Mucosa of stomach (tissue), 1 donor: ENCODE data around the gene FBXW2.

Experiments
- H3K27me3 ChIP-seq: one replicate; pipeline ENCODE4 v1.7.0; 2013; ENCODE audit warnings: mild to moderate bottlenecking, low read length; ENCODE audit not compliant: control insufficient read depth, insufficient read depth
- H3K36me3 ChIP-seq: one replicate; pipeline ENCODE4 v1.7.0; 2013; ENCODE audit warnings: low read length; ENCODE audit not compliant: control insufficient read depth, insufficient read depth
- H3K4me1 ChIP-seq: one replicate; pipeline ENCODE4 v1.7.0; 2013; ENCODE audit warnings: mild to moderate bottlenecking, low read length; ENCODE audit not compliant: control insufficient read depth, insufficient read depth
- H3K4me3 ChIP-seq: one replicate; pipeline ENCODE4 v1.7.0; 2013; ENCODE audit warnings: low read length
- H3K9ac ChIP-seq: one replicate; pipeline ENCODE4 v1.7.0; 2013; ENCODE audit warnings: mild to moderate bottlenecking, low read length, moderate library complexity
- H3K9me3 ChIP-seq: one replicate; pipeline ENCODE4 v1.7.0; 2013; ENCODE audit warnings: mild to moderate bottlenecking, low read length, moderate library complexity; ENCODE audit not compliant: control insufficient read depth
- donor health status: Pancreatic carcinoma.

Gene FBXW2

GRCh38 chr9:120737416-120738165 lies 55.6 kb downstream of the FBXW2 start:
- peaks cover 15% of the 10 kb centered on the region for H3K4me1 ChIP-seq
- no peak overlapping the region for H3K4me3 ChIP-seq
- no peaks in the 10 kb centered on the region for H3K9me3 ChIP-seq
- H3K36me3 ChIP-seq: no peaks in the 10 kb centered on the region
- H3K9ac ChIP-seq: no peak overlapping the region
- no peaks in the 10 kb centered on the region for H3K27me3 ChIP-seq

DNA sequence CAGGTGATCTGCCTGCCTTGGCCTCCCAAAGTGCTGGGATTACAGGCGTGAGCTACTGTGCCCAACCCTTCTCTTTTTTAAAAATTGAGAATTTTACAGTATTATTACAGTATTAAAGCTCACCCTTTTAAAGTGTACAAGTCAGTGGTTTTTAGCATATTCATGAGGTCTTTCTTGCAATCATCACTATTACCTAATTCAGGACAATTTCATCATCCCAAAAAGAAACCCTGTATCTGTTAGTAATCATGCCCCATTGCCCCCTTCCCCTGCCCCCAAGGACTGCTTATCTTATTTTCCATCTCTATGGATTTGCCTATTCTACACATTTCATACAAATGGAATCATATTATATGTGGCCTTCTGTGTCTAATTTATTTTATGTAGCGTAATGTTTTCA lies 56.3 kb downstream of the FBXW2 start:
- Histone ChIP-seq H3K9me3 (no peaks in the 10 kb centered on the region), H3K9ac (no peak overlapping the region), H3K27me3 (no peaks in the 10 kb centered on the region), H3K4me3 (no peak overlapping the region), H3K36me3 (no peaks in the 10 kb centered on the region), H3K4me1 (peaks cover 15% of the 10 kb centered on the region)

GRCh38 chr9:120735415-120736126 lies 57.6 kb downstream of the FBXW2 start:
- Histone ChIP-seq H3K9me3 (no peaks in the 10 kb centered on the region), H3K9ac (no peak overlapping the region), H3K4me3 (no peak overlapping the region), H3K4me1 (peaks cover 21% of the 10 kb centered on the region), H3K27me3 (no peaks in the 10 kb centered on the region), H3K36me3 (no peaks in the 10 kb centered on the region)

DNA sequence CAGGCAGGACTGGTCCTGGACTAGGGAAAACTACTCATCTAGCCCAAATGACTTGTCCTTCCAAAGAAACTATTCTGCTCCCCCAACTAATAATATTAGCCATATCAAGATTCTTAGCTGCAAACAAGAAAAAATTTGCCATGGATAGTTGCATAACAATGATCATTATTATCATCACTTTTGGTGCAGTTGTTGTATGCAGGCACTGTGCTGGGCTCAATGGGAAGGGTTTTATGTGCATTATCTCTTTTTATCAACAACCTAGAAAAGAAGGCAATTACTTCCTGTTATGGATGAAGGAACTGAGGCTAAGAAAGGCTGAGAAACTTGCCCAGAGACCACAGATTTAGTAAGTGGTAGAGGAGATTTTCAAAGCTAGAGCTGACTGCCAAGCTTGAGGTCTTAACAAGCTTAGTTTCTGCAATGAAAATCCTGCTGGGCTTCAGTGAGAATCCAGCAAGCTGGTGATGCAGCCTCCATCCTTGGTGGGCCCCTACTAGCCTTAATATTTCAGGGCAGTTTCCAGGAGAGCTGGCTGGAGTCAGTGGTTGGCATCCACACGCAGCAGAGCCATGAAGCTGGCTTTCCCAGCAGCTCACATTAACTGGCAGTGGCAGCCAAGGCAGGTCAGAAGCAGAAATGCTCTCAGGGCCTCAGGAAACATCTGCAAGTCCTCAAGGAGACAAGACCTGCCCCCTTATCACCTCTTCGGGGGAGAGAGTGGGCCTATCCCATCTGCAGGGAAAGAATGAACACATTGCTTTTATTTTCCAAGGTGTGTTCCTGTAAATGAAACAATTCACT lies 58.4 kb downstream of the FBXW2 start:
- Histone ChIP-seq H3K9ac (no peak overlapping the region), H3K4me1 (peaks cover 28% of the 10 kb centered on the region)

GRCh38 chr9:120733190-120733589 lies 60.0 kb downstream of the FBXW2 start:
- peaks cover 28% of the 10 kb centered on the region for H3K4me1 ChIP-seq
- no peaks in the 10 kb centered on the region for H3K27me3 ChIP-seq
- no peak overlapping the region for H3K4me3 ChIP-seq
- H3K36me3 ChIP-seq: no peaks in the 10 kb centered on the region
- H3K9ac ChIP-seq: no peak overlapping the region
- H3K9me3 ChIP-seq: no peaks in the 10 kb centered on the region

More for the DNA sequence above, 58.4 kb downstream of the FBXW2 start:
- H3K27me3 ChIP-seq: no peaks in the 10 kb centered on the region
- no peaks in the 10 kb centered on the region for H3K36me3 ChIP-seq
- no peak overlapping the region for H3K4me3 ChIP-seq
- H3K9me3 ChIP-seq: no peaks in the 10 kb centered on the region

- peaks cover 27% of the 10 kb centered on the region for H3K4me1 ChIP-seq
- no peak overlapping the region for H3K9ac ChIP-seq
- no peaks in the 10 kb centered on the region for H3K9me3 ChIP-seq
- H3K36me3 ChIP-seq: no peaks in the 10 kb centered on the region
- H3K27me3 ChIP-seq: no peaks in the 10 kb centered on the region
- H3K4me3 ChIP-seq: no peak overlapping the region
Observed at GRCh38 chr9:120730654-120731514, 62.3 kb downstream of the FBXW2 start.

DNA sequence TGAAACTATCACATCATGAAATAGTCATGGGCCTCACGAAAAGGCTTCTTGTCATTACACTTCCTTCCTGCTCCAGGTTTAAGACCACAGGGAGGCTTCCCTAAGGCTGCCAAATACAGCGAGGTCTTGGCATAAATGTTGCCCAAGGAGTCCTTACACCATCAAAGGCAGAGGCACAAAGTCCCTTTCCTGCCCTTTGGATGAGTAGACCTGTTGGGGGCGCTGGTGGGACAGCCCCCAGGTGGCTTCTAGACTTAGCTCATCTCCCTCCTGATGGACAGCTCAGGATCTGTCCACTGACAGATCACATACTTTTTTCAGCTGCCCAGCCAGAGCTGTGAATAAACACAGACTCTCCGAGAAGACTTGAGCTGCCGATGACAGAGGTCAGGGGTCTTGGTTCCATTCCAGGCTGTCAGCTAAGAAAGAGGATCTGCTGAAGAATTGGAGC lies 63.4 kb downstream of the FBXW2 start:
- Histone ChIP-seq H3K4me3 (no peak overlapping the region), H3K4me1 (peaks cover 18% of the 10 kb centered on the region), H3K36me3 (no peaks in the 10 kb centered on the region), H3K9me3 (no peaks in the 10 kb centered on the region), H3K9ac (no peak overlapping the region), H3K27me3 (no peaks in the 10 kb centered on the region)

- H3K4me3 ChIP-seq: no peak overlapping the region
- H3K4me1 ChIP-seq: peaks cover 13% of the 10 kb centered on the region
- H3K9ac ChIP-seq: no peak overlapping the region
- H3K36me3 ChIP-seq: no peaks in the 10 kb centered on the region
- H3K27me3 ChIP-seq: no peaks in the 10 kb centered on the region
- no peaks in the 10 kb centered on the region for H3K9me3 ChIP-seq
Observed at GRCh38 chr9:120726484-120726883, 66.7 kb downstream of the FBXW2 start.

GRCh38 chr9:120725907-120726306 lies 67.3 kb downstream of the FBXW2 start:
- Histone ChIP-seq H3K36me3 (no peaks in the 10 kb centered on the region), H3K4me3 (no peak overlapping the region), H3K9ac (no peak overlapping the region), H3K4me1 (peaks cover 11% of the 10 kb centered on the region), H3K9me3 (no peaks in the 10 kb centered on the region), H3K27me3 (no peaks in the 10 kb centered on the region)

DNA sequence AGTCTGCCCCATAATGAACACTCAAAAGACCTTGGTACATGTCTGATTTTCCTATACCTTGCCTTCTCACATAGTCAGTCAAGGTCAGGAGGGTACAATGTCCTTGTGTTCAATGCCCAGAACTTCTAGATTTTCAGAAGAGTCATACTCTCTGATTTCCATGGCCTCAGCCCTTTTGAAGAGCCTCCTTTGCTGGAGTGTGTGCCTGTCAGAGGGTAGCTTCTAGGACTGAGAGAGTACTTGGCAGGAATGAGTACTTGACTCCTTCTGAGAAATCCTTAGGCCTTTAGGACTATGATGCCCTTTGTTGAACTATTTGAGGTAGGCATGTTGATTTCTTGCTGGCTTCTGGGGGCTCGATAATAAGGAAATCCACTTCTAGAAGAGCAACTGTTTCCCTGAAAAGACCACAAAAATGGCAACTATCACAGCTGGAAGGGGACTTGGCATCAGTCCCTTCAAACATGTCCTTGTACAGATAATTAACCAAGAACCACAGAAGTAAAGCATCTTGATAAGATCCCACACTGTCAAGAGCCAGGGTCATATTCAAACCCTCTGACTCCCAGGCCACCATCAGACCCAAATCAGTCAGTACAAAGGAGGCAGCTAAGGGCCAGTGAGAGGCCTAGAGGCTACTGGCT lies 68.3 kb downstream of the FBXW2 start:
- Histone ChIP-seq H3K4me3 (no peak overlapping the region), H3K9me3 (no peaks in the 10 kb centered on the region), H3K27me3 (no peaks in the 10 kb centered on the region), H3K4me1 (peaks cover 1% of the 10 kb centered on the region), H3K36me3 (no peaks in the 10 kb centered on the region), H3K9ac (no peak overlapping the region)

GRCh38 chr9:120723565-120723964 lies 69.7 kb downstream of the FBXW2 start:
- Histone ChIP-seq H3K4me3 (no peak overlapping the region), H3K4me1 (no peaks in the 10 kb centered on the region), H3K9me3 (no peaks in the 10 kb centered on the region), H3K36me3 (no peaks in the 10 kb centered on the region), H3K27me3 (no peaks in the 10 kb centered on the region), H3K9ac (no peak overlapping the region)
